Transverse colon (tissue), 4 donors: ENCODE results near the gene CRTC1. TPM values are rescaled to one million over a fixed set of nuclear protein-coding genes. Genes with fewer than 3 reads are reported as not detected.
"Not testable (repeated sequence)": the region's sequence is repeated elsewhere in the genome, so short reads cannot be mapped to it uniquely, and the experiment has no call there.

Source experiments
- DNase-seq: peaks from one replicate; pipeline ENCODE4 v3.0.0-alpha.2; 2019
- H3K27ac ChIP-seq, 4 donors: fragments of 200-600 bp; sonication (generic); 2 replicates each; pipeline ENCODE4 v1.5.1; 2016 to 2018; ENCODE audit warnings: inconsistent platforms in 4 of 4
- H3K27me3 ChIP-seq: fragments of 200-600 bp; sonication (generic); 2 replicates; pipeline ENCODE4 v1.5.1; 2017; ENCODE audit warnings: inconsistent platforms
- H3K36me3 ChIP-seq, 4 donors: fragments of 200-600 bp; sonication (generic); 2 replicates each; pipeline ENCODE4 v1.5.1; 2017 to 2019; ENCODE audit warnings: inconsistent platforms in 4 of 4
- H3K4me1 ChIP-seq, 4 donors: fragments of 200-600 bp; sonication (generic); 2 replicates each; pipeline ENCODE4 v1.5.1; 2017 to 2020; ENCODE audit warnings: inconsistent platforms in 4 of 4
- H3K4me3 ChIP-seq, 4 donors: fragments of 200-600 bp; sonication (generic); 1 replicate in 1 of 4; 2 replicates in 3 of 4; pipeline versions ENCODE4 v1.5.1 to v1.6.1; 2017 to 2019; ENCODE audit warnings: inconsistent platforms in 4 of 4
- H3K9me3 ChIP-seq, 2 donors: fragments of 200-600 bp; sonication (generic); 2 replicates each; pipeline ENCODE4 v1.5.1; 2017 to 2019; ENCODE audit warnings: inconsistent platforms in 2 of 2
- CTCF ChIP-seq, 5 experiments: fragments of 200-600 bp in 3 of 5; fragments of 450-650 bp in 2 of 5; sonication (generic) in 3 of 5; IDR thresholded peaks; 1 replicate in 2 of 5; 2 replicates in 3 of 5; pipeline ENCODE4 v1.5.1; 2016 to 2017; ENCODE audit warnings: antibody characterized with exemption in 5 of 5, inconsistent platforms in 3 of 5, mild to moderate bottlenecking in 2 of 5, moderate library complexity in 1 of 5
- EP300 ChIP-seq: sonication (generic); formaldehyde crosslinking; IDR thresholded peaks from one replicate; pipeline ENCODE4 v1.6.1; 2017; ENCODE audit warnings: antibody characterized with exemption, low read depth
- POLR2A ChIP-seq: fragments of 450-650 bp; IDR thresholded peaks from one replicate; pipeline ENCODE4 v1.6.1; 2016; ENCODE audit warnings: antibody characterized with exemption, mild to moderate bottlenecking, moderate library complexity
- POLR2AphosphoS5 ChIP-seq, 3 donors: sonication (generic); formaldehyde crosslinking; IDR thresholded peaks; one replicate each; pipeline ENCODE4 v1.6.1; 2016; ENCODE audit warnings: antibody characterized with exemption in 3 of 3
- WGBS, 2 donors: methylation state at CpG; one replicate each; pipeline ENCODE4 v1.1.5; 2018; ENCODE audit warnings: low coverage in 1 of 2; 5-methylcytosine and 5-hydroxymethylcytosine counted together
- in situ Hi-C, 4 donors: fragments of 200-750 bp; cut with MboI; loops; one replicate each; pipeline versions ENCODE4 v1.15.0 to v1.15.1; 2017; ENCODE audit warnings: low sequenced_read_pairs in 3 of 4, low pct_ligation_motif_present in 1 of 4, low pct_unique_long_range_greater_than_20kb in 1 of 4
- intact Hi-C: fragments of 100-400 bp; cut with DNase I; formaldehyde crosslinking; loops from one replicate; pipeline ENCODE4 v1.15.1; 2023; ENCODE audit warnings: low total_unique reads
- total RNA-seq, 4 donors: library from RNA; depleted of rRNA; stranded (reverse); fragments of >200 nt; gene quantifications; one replicate each; pipeline ENCODE4 v1.1.0, GENCODE V29; 2016

Gene CRTC1
- total RNA-seq, 4 donors from 2014 or later = 6.2 to 17.6 (median 7.7) TPM

DNA sequence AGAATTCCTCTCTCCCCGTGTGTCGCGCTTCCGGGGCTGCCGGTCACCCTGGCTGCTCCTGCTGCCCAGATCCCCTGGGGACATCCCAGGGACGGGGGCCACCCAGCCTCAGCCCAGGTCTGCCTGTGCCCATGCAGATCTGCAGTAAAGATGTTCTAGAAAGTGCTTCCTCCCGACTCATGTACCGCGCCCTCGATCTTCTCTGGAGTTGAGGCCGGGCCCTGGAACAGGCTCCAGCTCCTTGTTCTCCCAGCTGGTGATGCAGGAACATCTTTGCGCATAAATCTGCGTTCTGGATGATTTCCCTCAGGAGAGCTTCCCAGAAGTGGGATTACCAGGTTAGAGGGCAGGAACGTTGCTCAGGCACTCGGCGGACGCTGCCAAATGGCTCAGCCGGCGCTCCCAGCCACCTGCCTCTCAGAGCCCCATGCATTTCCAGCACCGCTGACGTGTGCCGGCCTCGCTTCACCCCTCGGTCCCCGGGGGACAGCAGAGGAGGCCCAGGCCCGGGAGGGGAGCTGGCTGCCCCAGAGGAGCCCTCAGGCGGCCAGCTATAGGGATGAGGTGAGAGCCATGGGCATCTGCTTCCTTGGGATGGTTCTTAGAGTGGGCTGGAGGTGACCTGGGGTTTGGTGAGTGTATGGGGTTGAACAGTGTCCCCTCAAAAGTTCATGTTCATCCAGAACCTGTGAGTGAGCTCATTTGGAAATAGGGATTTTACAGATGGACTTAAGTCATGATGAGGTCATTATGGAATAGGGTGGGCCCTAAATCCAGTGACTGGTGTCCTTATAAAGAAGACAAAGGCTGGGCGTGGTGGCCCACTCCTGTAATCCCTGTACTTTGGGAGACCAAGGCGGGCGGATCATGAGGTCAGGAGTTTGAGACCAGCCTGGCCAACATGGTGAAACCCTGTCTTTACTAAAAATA is 42.6 kb downstream of the CRTC1 start:
- in situ Hi-C loops = no loop called here
- intact Hi-C loops = no loop called here
- Histone ChIP-seq H3K36me3 (no peaks in the 10 kb centered on the region), H3K27ac (no peak overlapping the region), H3K9me3 (no peaks in the 10 kb centered on the region), H3K4me3 (no peak overlapping the region), H3K4me1 (no peaks in the 10 kb centered on the region), H3K27me3 (no peaks in the 10 kb centered on the region)
- WGBS, 2 donors = 87 to 100% methylated on average over 1 to 30 of the region's 30 CpGs
- DNase-seq = no peak
- TF ChIP-seq CTCF (IDR thresholded peaks at IDR 0.05) = no peak
- TF ChIP-seq POLR2AphosphoS5 (IDR thresholded peaks at IDR 0.05) = no peak
- no peak for TF ChIP-seq EP300
- no peak for TF ChIP-seq POLR2A

DNA sequence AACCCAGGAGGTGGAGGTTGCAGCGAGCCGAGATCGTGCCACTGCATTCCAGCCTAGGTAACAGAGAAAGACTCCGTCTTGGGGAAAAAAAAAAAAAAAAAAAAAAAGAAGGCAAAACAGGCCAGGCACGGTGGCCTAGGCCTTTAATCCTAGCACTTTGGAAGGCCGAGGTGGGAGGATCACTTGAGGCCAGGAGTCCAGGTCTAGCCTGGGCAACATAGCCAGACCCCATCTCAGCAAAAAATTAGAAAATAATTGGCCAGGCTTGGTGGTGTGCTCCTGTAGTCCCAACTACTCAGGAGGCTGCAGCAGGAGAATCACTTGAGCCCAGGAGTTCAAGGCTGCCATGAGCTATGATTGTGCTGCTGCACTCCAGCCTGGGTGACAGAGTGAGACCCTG is 43.4 kb downstream of the CRTC1 start:
- intact Hi-C loops = no loop called here
- Histone ChIP-seq H3K4me3 (no peak overlapping the region), H3K4me1 (no peaks in the 10 kb centered on the region), H3K36me3 (no peaks in the 10 kb centered on the region), H3K27ac (no peak overlapping the region), H3K9me3 (no peaks in the 10 kb centered on the region), H3K27me3 (no peaks in the 10 kb centered on the region)
- in situ Hi-C loops = no loop called here
- WGBS, 2 donors = 63 to 89% methylated on average over 2 to 6 of the region's 6 CpGs
- no peak for TF ChIP-seq POLR2A
- no peak for TF ChIP-seq POLR2AphosphoS5 (IDR thresholded peaks at IDR 0.05)
- TF ChIP-seq CTCF (IDR thresholded peaks at IDR 0.05) = no peak
- TF ChIP-seq EP300 = no peak
- no peak for DNase-seq

DNA sequence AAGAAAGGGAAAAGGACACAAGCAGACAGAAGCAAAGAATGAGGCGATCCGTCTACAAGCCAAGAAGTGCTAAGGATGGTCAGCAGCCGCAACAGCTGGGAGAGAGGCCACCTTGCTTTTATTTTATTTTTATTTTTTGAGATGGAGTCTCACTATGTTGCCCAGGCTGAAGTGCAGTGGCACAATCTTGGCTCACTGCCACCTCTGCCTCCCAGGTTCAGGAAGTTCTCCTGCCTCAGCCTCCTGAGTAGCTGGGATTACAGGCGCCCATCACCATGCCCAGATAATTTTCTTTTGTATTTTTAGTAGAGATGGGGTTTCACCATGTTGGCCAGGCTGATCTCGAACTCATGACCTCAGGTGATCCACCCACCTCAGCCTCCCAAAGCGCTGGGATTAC is 44.1 kb downstream of the CRTC1 start:
- H3K27me3 ChIP-seq, DNase-seq, intact Hi-C loops, H3K36me3 ChIP-seq, H3K4me1 ChIP-seq, H3K9me3 ChIP-seq, in situ Hi-C loops, H3K4me3 ChIP-seq, H3K27ac ChIP-seq: not testable (repeated sequence)
- 92 to 97% methylated on average over 5 to 6 of the region's 6 CpGs for WGBS, 2 donors

- H3K27me3 ChIP-seq = no peaks in the 10 kb centered on the region
- no peak overlapping the region for H3K27ac ChIP-seq
- in situ Hi-C loops = no loop called here
- no peaks in the 10 kb centered on the region for H3K36me3 ChIP-seq
- no peak for DNase-seq
- 93 to 95% methylated on average over 3 to 11 of the region's 18 CpGs for WGBS, 2 donors
- intact Hi-C loops = no loop called here
- no peak for TF ChIP-seq POLR2AphosphoS5 (IDR thresholded peaks at IDR 0.05)
- TF ChIP-seq EP300 = no peak
- no peak for TF ChIP-seq CTCF (IDR thresholded peaks at IDR 0.05)
- no peak for TF ChIP-seq POLR2A
- H3K9me3 ChIP-seq = no peaks in the 10 kb centered on the region
- H3K4me3 ChIP-seq = no peak overlapping the region
- peaks cover 0 to 12% (median 0%) of the 10 kb centered on the region in 4 donors for H3K4me1 ChIP-seq
These were observed 46.6 kb downstream of the CRTC1 start for GRCh38 chr19:18729933-18730530.
